ENCODE data around the gene GSDMA.

Gene GSDMA

GRCh38 chr17:39928858-39929645, 33.8 kb upstream of the GSDMA start:
- no peak overlapping the region for H4K8ac ChIP-seq (ENCODE audit: low read depth, low read length)
- no CpG with 5 or more reads among the region's 8 CpGs for WGBS (ENCODE audit: extremely low coverage, insufficient coverage, insufficient read length)
- H2AFZ ChIP-seq (ENCODE audit: insufficient read depth, low read length, poor library complexity): no peak overlapping the region
- no peak overlapping the region for H2BK5ac ChIP-seq (ENCODE audit: low read depth, low read length, poor library complexity)
- H2AK5ac ChIP-seq (ENCODE audit: low read length): no peak overlapping the region
- H4K12ac ChIP-seq (ENCODE audit: low read depth, low read length): no peak overlapping the region
- H3K27ac ChIP-seq (ENCODE audit: low read depth, low read length): no peak overlapping the region
- H3K79me2 ChIP-seq (ENCODE audit: control insufficient read depth, insufficient read depth, low read length, poor library complexity): peaks cover 7% of the 10 kb centered on the region
- H3K4me1 ChIP-seq (ENCODE audit: control insufficient read depth in 1 of 2, insufficient read depth in 2 of 2, low read length in 2 of 2): peaks cover 21 to 23% of the 10 kb centered on the region in 2 experiments
- H3K18ac ChIP-seq (ENCODE audit: low read length): no peak overlapping the region
- no peak overlapping the region for H4K91ac ChIP-seq (ENCODE audit: low read depth, low read length)
- H3K14ac ChIP-seq (ENCODE audit: low read length): no peak overlapping the region
- no peak overlapping the region for H2BK12ac ChIP-seq (ENCODE audit: low read length)
- H3K36me3 ChIP-seq (ENCODE audit: control insufficient read depth in 1 of 2, insufficient read depth in 2 of 2, low read length in 2 of 2): peaks cover 0 to under 1% of the 10 kb centered on the region in 2 experiments
- H3K4ac ChIP-seq (ENCODE audit: low read depth, low read length): no peak overlapping the region
- peaks cover 8% of the 10 kb centered on the region for H3K79me1 ChIP-seq (ENCODE audit: low read length)
- H3K4me3 ChIP-seq (ENCODE audit: low read depth, low read length): no peak overlapping the region
- H3K27me3 ChIP-seq (ENCODE audit: insufficient read depth, low read length): no peaks in the 10 kb centered on the region
- H3K23ac ChIP-seq (ENCODE audit: low read length): no peak overlapping the region
- H3K4me2 ChIP-seq (ENCODE audit: low read length): no peak overlapping the region
- no peak overlapping the region for H2BK120ac ChIP-seq (ENCODE audit: insufficient read depth, low read length, poor library complexity)
- no peak overlapping the region for H3K9ac ChIP-seq (ENCODE audit: low read length)
- peaks cover 2% of the 10 kb centered on the region for H3K9me3 ChIP-seq (ENCODE audit: insufficient read depth, low read depth, low read length)
- DNase-seq: peak in 1 of 2 donors; percentile 77

GRCh38 chr17:39929646-39930407, 33.0 kb upstream of the GSDMA start:
- Histone ChIP-seq H2BK5ac (ENCODE audit: low read depth, low read length, poor library complexity) (no peak overlapping the region), H3K23ac (ENCODE audit: low read length) (no peak overlapping the region), H3K14ac (ENCODE audit: low read length) (no peak overlapping the region), H3K27ac (ENCODE audit: low read depth, low read length) (no peak overlapping the region), H4K12ac (ENCODE audit: low read depth, low read length) (no peak overlapping the region), H2AFZ (ENCODE audit: insufficient read depth, low read length, poor library complexity) (no peak overlapping the region), H3K9ac (ENCODE audit: low read length) (no peak overlapping the region), H3K18ac (ENCODE audit: low read length) (no peak overlapping the region), H3K4me1 (ENCODE audit: control insufficient read depth in 1 of 2, insufficient read depth in 2 of 2, low read length in 2 of 2) (peaks cover 15% of the 10 kb centered on the region in 2 experiments), H2BK12ac (ENCODE audit: low read length) (no peak overlapping the region), H3K4me3 (ENCODE audit: low read depth, low read length) (no peak overlapping the region), H3K4ac (ENCODE audit: low read depth, low read length) (no peak overlapping the region), H3K9me3 (ENCODE audit: insufficient read depth, low read depth, low read length) (peaks cover 2% of the 10 kb centered on the region), H4K91ac (ENCODE audit: low read depth, low read length) (no peak overlapping the region), H3K79me1 (ENCODE audit: low read length) (peaks cover 8% of the 10 kb centered on the region), H3K4me2 (ENCODE audit: low read length) (no peak overlapping the region), H2BK120ac (ENCODE audit: insufficient read depth, low read length, poor library complexity) (no peak overlapping the region), H2AK5ac (ENCODE audit: low read length) (no peak overlapping the region), H3K36me3 (ENCODE audit: control insufficient read depth in 1 of 2, insufficient read depth in 2 of 2, low read length in 2 of 2) (no peaks in the 10 kb centered on the region), H4K8ac (ENCODE audit: low read depth, low read length) (no peak overlapping the region), H3K79me2 (ENCODE audit: control insufficient read depth, insufficient read depth, low read length, poor library complexity) (peaks cover 7% of the 10 kb centered on the region), H3K27me3 (ENCODE audit: insufficient read depth, low read length) (no peaks in the 10 kb centered on the region)
- DNase-seq: peak; percentile 61 to 93
- no CpG with 5 or more reads among the region's 5 CpGs for WGBS (ENCODE audit: extremely low coverage, insufficient coverage, insufficient read length)

- Histone ChIP-seq H3K18ac (ENCODE audit: low read length) (no peak overlapping the region), H3K9ac (ENCODE audit: low read length) (no peak overlapping the region), H2AFZ (ENCODE audit: insufficient read depth, low read length, poor library complexity) (no peak overlapping the region), H3K79me2 (ENCODE audit: control insufficient read depth, insufficient read depth, low read length, poor library complexity) (no peaks in the 10 kb centered on the region), H4K8ac (ENCODE audit: low read depth, low read length) (no peak overlapping the region), H3K14ac (ENCODE audit: low read length) (no peak overlapping the region), H3K27ac (ENCODE audit: low read depth, low read length) (no peak overlapping the region), H3K4me2 (ENCODE audit: low read length) (no peak overlapping the region), H3K4me3 (ENCODE audit: low read depth, low read length) (no peak overlapping the region), H3K4ac (ENCODE audit: low read depth, low read length) (no peak overlapping the region), H3K27me3 (ENCODE audit: insufficient read depth, low read length) (no peaks in the 10 kb centered on the region), H2BK120ac (ENCODE audit: insufficient read depth, low read length, poor library complexity) (no peak overlapping the region), H3K79me1 (ENCODE audit: low read length) (no peaks in the 10 kb centered on the region), H2BK12ac (ENCODE audit: low read length) (no peak overlapping the region), H3K4me1 (ENCODE audit: control insufficient read depth in 1 of 2, insufficient read depth in 2 of 2, low read length in 2 of 2) (no peaks in the 10 kb centered on the region), H3K23ac (ENCODE audit: low read length) (no peak overlapping the region), H4K12ac (ENCODE audit: low read depth, low read length) (no peak overlapping the region), H4K91ac (ENCODE audit: low read depth, low read length) (no peak overlapping the region), H2BK5ac (ENCODE audit: low read depth, low read length, poor library complexity) (no peak overlapping the region), H3K36me3 (ENCODE audit: control insufficient read depth in 1 of 2, insufficient read depth in 2 of 2, low read length in 2 of 2) (no peaks in the 10 kb centered on the region), H2AK5ac (ENCODE audit: low read length) (no peak overlapping the region), H3K9me3 (ENCODE audit: insufficient read depth, low read depth, low read length) (no peaks in the 10 kb centered on the region)
- no peak for DNase-seq
- WGBS (ENCODE audit: extremely low coverage, insufficient coverage, insufficient read length): no CpG with 5 or more reads among the region's 5 CpGs
Measured at GRCh38 chr17:39933912-39934311, 28.9 kb upstream of the GSDMA start.

DNA sequence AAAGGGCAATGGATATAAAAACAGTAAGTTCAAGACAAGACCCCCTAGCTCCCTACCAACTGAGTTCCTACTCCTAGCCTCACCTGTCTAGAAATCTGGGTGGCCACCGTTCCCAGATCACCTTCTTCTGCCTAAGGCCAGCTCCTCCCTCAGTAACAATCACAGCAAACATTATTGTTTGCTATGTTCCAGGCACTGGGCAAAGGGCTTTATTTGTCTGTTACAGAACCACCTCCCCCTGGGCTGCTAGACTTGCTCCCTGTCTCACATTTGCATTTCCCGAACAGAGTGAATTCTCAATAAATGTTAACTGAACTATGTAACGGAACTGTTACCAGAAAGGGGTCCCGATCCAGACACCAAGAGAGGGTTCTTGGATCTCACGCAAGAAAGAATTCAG, 28.5 kb upstream of the GSDMA start:
- Histone ChIP-seq H3K14ac (ENCODE audit: low read length) (no peak overlapping the region), H4K8ac (ENCODE audit: low read depth, low read length) (no peak overlapping the region), H3K79me2 (ENCODE audit: control insufficient read depth, insufficient read depth, low read length, poor library complexity) (no peaks in the 10 kb centered on the region), H3K27ac (ENCODE audit: low read depth, low read length) (no peak overlapping the region), H3K18ac (ENCODE audit: low read length) (no peak overlapping the region), H3K36me3 (ENCODE audit: control insufficient read depth in 1 of 2, insufficient read depth in 2 of 2, low read length in 2 of 2) (no peaks in the 10 kb centered on the region), H3K4ac (ENCODE audit: low read depth, low read length) (no peak overlapping the region), H2AFZ (ENCODE audit: insufficient read depth, low read length, poor library complexity) (no peak overlapping the region), H4K91ac (ENCODE audit: low read depth, low read length) (no peak overlapping the region), H3K4me1 (ENCODE audit: control insufficient read depth in 1 of 2, insufficient read depth in 2 of 2, low read length in 2 of 2) (no peaks in the 10 kb centered on the region), H3K4me2 (ENCODE audit: low read length) (no peak overlapping the region), H2BK5ac (ENCODE audit: low read depth, low read length, poor library complexity) (no peak overlapping the region), H3K23ac (ENCODE audit: low read length) (no peak overlapping the region), H3K9ac (ENCODE audit: low read length) (no peak overlapping the region), H3K9me3 (ENCODE audit: insufficient read depth, low read depth, low read length) (no peaks in the 10 kb centered on the region), H2BK120ac (ENCODE audit: insufficient read depth, low read length, poor library complexity) (no peak overlapping the region), H4K12ac (ENCODE audit: low read depth, low read length) (no peak overlapping the region), H2BK12ac (ENCODE audit: low read length) (no peak overlapping the region), H3K79me1 (ENCODE audit: low read length) (no peaks in the 10 kb centered on the region), H3K4me3 (ENCODE audit: low read depth, low read length) (no peak overlapping the region), H2AK5ac (ENCODE audit: low read length) (no peak overlapping the region), H3K27me3 (ENCODE audit: insufficient read depth, low read length) (no peaks in the 10 kb centered on the region)
- no CpG with 5 or more reads among the region's 5 CpGs for WGBS (ENCODE audit: extremely low coverage, insufficient coverage, insufficient read length)
- no peak for DNase-seq

Data from trophoblast cell (in vitro differentiated cells and primary cell).